ENCODE measurements around the gene ACSF3. TPM values are rescaled to one million over a fixed set of nuclear protein-coding genes. Genes with fewer than 3 reads are reported as not detected.

ACSF3 gene
- total RNA-seq, 1 donor from 2014 or later, result 41.6 TPM

DNA sequence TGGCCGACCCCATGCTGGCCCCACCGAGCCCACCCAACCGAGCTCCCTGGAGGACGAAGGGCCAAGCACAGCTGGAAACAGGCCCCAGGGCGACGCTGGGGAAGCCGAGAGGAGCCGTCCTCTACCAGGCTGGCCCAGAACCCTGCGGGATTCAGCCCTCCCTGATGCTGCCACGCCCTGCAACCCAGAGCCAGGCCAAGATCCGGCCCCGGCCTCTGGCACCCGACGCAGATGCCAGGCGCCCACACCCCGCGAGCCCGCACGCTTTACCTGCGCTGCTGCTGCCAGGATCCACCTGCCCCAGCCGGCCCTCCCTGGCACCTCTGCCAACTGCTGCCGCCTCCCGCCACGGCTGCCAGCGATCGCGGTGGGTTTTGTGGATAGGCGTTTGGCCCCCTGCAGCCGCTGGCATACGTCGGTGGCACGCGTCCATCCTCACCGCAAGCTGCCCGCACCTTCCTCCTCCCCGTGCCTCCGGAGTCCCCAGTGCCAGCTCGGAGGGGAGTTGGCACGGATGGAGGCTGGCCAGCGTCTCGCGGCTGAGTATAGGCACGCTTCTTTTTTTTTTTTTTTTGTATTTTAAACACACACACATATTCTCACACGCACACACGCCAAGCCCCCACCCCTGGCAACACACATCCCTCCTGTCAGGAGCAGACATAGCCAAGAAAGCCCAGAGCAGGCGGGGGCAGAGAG lies 41.3 kb upstream of the ACSF3 start:
- DNase-seq, result no peak
- Mint-ChIP-seq H3K9me3 (no peaks in the 10 kb centered on the region), H3K27me3 (peaks cover 2% of the 10 kb centered on the region), H3K4me1 (peaks cover 2% of the 10 kb centered on the region), H3K27ac (no peak overlapping the region), H3K36me3 (ENCODE audit: low read depth) (no peaks in the 10 kb centered on the region), H3K4me3 (peak overlapping the region; percentile 83)
- intact Hi-C loops (cut with micrococcal nuclease), result no loop called here

DNA sequence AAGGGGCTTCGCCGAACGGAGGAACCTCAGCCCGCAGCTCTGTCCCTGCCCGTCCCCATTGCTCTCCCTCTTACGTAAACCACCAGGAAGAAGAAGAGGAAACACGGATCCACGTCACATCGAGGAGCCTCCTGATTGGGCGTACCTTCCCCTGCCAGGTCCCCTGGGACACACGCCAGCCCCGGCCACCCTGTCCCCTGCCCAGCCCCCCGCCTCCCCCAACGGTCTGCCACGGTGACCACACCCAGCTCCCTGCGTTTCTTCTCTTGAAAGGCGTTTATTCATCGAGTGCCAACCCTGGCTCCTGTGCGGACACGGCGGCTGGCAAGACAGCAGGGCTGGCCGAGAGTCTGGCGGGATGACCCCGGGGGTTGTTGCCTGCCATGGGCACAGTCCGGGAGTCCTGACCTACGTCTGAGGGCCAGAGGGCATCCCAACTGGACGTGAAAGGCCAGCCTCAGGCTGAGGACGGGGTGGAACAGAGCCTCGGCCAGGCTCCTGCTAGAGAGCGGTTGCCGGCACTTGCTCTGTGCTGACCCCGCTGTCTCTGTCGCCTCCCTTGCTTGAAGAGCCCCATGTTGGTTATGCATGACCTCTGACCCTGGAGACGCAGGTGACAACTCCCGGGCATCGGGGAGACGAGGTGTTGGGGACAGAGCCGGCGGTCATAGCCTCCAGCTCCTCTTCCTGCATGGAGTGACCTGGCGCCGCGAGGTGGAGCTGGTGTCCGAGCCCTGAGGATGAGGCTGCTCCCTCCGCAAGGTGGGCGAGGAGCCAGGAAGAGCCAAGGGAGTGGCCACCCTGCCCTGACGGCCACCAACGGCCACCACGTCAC lies 40.5 kb upstream of the ACSF3 start:
- peaks cover 2% of the 10 kb centered on the region for H3K4me1 Mint-ChIP-seq
- peaks cover 2% of the 10 kb centered on the region for H3K27me3 Mint-ChIP-seq
- peak overlapping the region; percentile 83 for H3K4me3 Mint-ChIP-seq
- no peaks in the 10 kb centered on the region for H3K9me3 Mint-ChIP-seq
- intact Hi-C loops (cut with micrococcal nuclease), result no loop called here
- H3K27ac Mint-ChIP-seq, result no peak overlapping the region
- DNase-seq, result no peak
- H3K36me3 Mint-ChIP-seq (ENCODE audit: low read depth), result no peaks in the 10 kb centered on the region

DNA sequence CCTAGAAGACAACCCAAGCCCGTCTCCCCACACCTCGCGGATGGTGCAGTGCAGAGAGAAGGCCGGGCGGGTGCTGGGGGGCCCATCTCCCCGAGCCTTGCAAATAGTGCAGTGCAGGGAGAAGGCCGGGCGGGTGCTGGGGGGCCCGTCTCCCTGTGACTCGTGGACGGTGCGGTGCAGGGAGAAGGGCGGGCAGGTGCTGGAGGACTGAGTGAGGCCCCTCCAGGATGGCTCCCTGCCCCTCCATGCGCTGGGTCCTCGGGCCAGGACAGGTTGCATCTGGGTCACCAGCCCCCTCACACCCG lies 40.0 kb upstream of the ACSF3 start:
- DNase-seq, result no peak
- intact Hi-C loops (cut with micrococcal nuclease), result no loop called here
- H3K36me3 Mint-ChIP-seq (ENCODE audit: low read depth), result no peaks in the 10 kb centered on the region
- peaks cover 2% of the 10 kb centered on the region for H3K4me1 Mint-ChIP-seq
- no peak overlapping the region for H3K4me3 Mint-ChIP-seq
- H3K27me3 Mint-ChIP-seq, result peaks cover 2% of the 10 kb centered on the region
- H3K27ac Mint-ChIP-seq, result no peak overlapping the region
- H3K9me3 Mint-ChIP-seq, result no peaks in the 10 kb centered on the region

DNA sequence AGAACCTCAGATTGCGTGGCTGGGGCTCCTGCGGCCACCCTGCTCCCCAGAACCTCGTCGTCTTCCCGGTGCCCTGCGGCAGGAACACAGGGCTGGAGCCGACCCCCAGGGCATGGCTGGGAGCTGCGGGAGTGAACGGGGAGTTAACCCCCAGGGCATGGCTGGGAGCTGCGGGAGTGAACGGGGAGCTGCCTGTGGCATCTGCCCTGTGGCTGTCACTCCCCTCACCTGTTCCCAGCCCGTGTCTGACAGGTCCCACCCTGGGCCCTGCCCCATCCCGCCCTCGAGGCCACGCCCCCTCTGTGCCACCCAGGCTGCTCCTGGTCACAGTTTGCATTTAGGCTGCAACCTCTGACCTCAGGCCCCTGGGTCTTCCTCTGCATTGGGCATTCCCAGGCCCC lies 39.4 kb upstream of the ACSF3 start:
- intact Hi-C loops (cut with micrococcal nuclease), result no loop called here
- Mint-ChIP-seq H3K27me3 (no peaks in the 10 kb centered on the region), H3K4me1 (peaks cover 2% of the 10 kb centered on the region), H3K27ac (no peak overlapping the region), H3K4me3 (no peak overlapping the region), H3K36me3 (ENCODE audit: low read depth) (no peaks in the 10 kb centered on the region), H3K9me3 (no peaks in the 10 kb centered on the region)
- no peak for DNase-seq

DNA sequence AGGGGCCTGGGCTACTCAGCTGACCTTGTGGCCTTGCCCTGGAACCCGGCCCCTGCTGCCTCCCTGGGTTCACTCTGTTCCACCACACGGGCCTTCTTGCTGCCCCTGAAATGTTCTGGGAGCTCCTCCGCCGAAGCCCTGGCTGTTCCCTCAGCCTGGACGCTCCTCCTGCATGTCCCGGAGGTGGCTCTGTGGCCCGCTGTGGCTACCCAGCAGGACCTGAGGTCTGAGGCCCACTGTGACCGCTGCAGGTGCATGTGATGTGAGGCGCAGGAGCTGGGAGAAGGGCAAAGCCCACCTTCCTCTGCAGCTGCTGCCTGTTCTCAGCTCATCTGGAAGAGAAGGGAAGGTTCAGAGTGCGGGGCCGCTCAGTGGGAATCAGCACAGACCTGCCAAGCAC lies 38.9 kb upstream of the ACSF3 start:
- Mint-ChIP-seq H3K9me3 (no peaks in the 10 kb centered on the region), H3K4me1 (peaks cover 2% of the 10 kb centered on the region), H3K27ac (no peak overlapping the region), H3K36me3 (ENCODE audit: low read depth) (no peaks in the 10 kb centered on the region), H3K27me3 (no peaks in the 10 kb centered on the region), H3K4me3 (no peak overlapping the region)
- intact Hi-C loops (cut with micrococcal nuclease), result no loop called here
- no peak for DNase-seq

DNA sequence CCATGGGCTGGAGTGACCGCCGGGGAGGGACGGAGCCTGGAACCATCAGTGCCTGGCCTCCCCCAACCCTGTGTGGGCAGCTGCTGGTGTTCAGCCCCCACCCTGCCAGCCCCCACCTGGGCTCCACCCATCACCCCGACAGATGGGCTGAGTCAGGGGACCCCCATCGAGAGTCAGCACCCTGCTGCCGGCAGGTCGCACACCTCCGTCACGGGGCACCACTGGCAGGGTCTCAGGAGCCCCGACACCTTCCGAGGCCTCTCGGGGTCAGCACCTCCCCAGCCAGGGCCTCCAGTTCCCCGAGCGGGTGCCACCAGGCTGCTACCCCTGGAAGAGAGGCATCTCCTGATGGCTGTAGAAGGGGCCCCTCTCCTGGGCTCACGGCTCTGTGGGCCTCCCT lies 38.3 kb upstream of the ACSF3 start:
- no peaks in the 10 kb centered on the region for H3K27me3 Mint-ChIP-seq
- peaks cover 2% of the 10 kb centered on the region for H3K4me1 Mint-ChIP-seq
- H3K4me3 Mint-ChIP-seq, result no peak overlapping the region
- H3K36me3 Mint-ChIP-seq (ENCODE audit: low read depth), result no peaks in the 10 kb centered on the region
- intact Hi-C loops (cut with micrococcal nuclease), result no loop called here
- H3K9me3 Mint-ChIP-seq, result no peaks in the 10 kb centered on the region
- DNase-seq, result no peak
- no peak overlapping the region for H3K27ac Mint-ChIP-seq

DNA sequence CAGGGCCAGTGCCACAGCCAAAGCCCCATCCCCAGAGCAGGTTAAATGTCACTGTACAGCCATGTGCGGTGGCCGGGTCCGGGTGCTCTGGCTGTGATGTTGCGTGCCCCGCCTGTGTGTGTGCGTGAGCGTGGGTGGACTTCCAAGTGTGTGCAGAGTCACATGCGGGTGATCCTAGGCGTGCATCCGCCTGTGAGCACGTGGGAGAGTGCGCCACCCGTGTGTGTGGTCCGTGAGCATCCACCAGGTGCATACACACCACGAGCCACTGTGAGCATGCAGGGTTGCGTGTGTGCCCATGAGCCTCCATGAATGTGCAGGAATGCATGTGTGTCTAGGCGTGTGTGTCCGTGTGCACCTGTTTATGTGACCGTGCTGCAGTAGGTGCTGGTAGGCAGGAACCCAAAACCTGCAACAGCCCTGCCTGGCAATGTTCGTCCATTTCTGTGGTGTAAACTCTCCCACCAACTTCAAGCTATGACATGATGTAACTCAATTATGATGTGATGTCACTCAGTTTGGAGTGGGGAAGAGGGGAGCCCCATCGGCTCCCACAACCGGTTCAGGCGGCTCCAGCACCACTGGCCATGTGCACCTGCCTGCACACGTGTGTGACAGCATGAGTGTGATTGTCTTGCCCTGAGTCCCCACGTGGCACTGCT lies 37.6 kb upstream of the ACSF3 start:
- H3K9me3 Mint-ChIP-seq, result no peaks in the 10 kb centered on the region
- no peaks in the 10 kb centered on the region for H3K27me3 Mint-ChIP-seq
- no peak overlapping the region for H3K4me3 Mint-ChIP-seq
- H3K27ac Mint-ChIP-seq, result no peak overlapping the region
- DNase-seq, result no peak
- no peaks in the 10 kb centered on the region for H3K36me3 Mint-ChIP-seq (ENCODE audit: low read depth)
- intact Hi-C loops (cut with micrococcal nuclease), result no loop called here
- H3K4me1 Mint-ChIP-seq, result peaks cover 2% of the 10 kb centered on the region

DNA sequence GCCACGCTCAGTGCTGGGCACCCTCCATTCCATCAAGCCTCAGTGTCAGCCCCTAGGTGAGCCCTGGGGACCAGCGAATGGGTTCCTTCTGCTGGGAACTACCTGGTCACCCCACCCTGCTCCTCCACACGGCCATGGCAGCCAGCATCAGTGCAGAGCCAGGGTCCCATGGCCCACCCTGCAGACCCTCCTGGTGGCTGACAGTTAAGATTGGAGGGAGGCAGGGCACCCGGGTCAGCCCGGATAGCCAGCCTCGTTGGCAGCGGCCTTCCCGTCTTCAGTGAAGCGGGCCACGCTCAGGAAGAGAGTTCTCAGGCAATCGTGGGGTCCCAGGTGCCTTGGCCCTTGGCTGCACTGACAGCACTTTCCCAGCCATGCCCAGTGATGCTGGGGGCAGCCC lies 37.1 kb upstream of the ACSF3 start:
- intact Hi-C loops (cut with micrococcal nuclease), result no loop called here
- no peak overlapping the region for H3K27ac Mint-ChIP-seq
- DNase-seq, result no peak

DNA sequence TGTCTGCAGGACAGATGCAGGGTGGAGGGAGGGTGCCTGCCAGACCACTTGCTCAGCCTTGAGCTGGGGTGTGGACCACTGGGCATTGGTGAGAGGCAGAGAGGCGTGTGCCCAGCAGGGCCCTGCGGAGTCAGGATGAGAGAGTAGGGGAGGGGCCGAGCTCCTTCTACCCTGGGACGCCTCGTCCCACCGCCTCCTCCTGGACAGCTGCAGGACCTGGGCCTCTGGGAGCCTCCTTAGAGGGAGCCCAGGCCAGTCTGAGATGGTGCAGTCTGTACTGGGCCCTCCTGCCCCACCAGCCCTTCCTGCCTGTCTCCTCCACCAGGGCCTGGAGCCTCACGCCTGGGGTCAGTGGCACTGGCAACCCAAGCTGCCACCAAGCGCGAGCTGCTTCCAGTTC lies 35.9 kb upstream of the ACSF3 start:
- intact Hi-C loops (cut with micrococcal nuclease), result no loop called here
- H3K4me3 Mint-ChIP-seq, result no peak overlapping the region
- H3K27ac Mint-ChIP-seq, result no peak overlapping the region
- no peak for DNase-seq
- no peaks in the 10 kb centered on the region for H3K27me3 Mint-ChIP-seq
- H3K4me1 Mint-ChIP-seq, result peaks cover under 1% of the 10 kb centered on the region
- H3K36me3 Mint-ChIP-seq (ENCODE audit: low read depth), result no peaks in the 10 kb centered on the region
- H3K9me3 Mint-ChIP-seq, result no peaks in the 10 kb centered on the region

More for the DNA sequence above, 37.1 kb upstream of the ACSF3 start:
- no peak overlapping the region for H3K4me3 Mint-ChIP-seq
- H3K9me3 Mint-ChIP-seq, result no peaks in the 10 kb centered on the region
- H3K27me3 Mint-ChIP-seq, result no peaks in the 10 kb centered on the region
- no peaks in the 10 kb centered on the region for H3K36me3 Mint-ChIP-seq (ENCODE audit: low read depth)
- H3K4me1 Mint-ChIP-seq, result peaks cover 2% of the 10 kb centered on the region

DNA sequence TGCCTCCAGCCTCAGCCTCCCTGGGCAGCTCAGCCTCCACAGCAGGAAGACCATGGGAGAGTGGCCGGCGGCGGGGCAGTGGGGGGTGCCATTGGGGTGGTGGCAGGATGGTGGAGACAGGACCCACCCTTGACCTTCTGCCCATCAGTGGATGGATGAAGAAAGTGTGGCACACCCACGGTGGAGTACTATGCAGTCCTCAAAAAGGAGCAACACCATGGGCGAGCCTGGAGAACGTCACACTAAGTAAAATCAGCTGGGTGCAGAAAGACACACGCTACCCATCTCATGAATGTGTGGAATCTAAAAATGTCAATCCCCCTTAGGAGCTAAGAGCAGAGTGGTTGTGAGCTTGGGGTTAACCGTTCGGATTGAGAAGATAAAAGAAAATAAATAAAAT lies 34.8 kb upstream of the ACSF3 start:
- intact Hi-C loops (cut with micrococcal nuclease), result no loop called here
- H3K27ac Mint-ChIP-seq, result no peak overlapping the region
- H3K9me3 Mint-ChIP-seq, result no peaks in the 10 kb centered on the region
- no peaks in the 10 kb centered on the region for H3K4me1 Mint-ChIP-seq
- no peaks in the 10 kb centered on the region for H3K27me3 Mint-ChIP-seq
- H3K4me3 Mint-ChIP-seq, result no peak overlapping the region
- no peak for DNase-seq
- H3K36me3 Mint-ChIP-seq (ENCODE audit: low read depth), result no peaks in the 10 kb centered on the region

DNA sequence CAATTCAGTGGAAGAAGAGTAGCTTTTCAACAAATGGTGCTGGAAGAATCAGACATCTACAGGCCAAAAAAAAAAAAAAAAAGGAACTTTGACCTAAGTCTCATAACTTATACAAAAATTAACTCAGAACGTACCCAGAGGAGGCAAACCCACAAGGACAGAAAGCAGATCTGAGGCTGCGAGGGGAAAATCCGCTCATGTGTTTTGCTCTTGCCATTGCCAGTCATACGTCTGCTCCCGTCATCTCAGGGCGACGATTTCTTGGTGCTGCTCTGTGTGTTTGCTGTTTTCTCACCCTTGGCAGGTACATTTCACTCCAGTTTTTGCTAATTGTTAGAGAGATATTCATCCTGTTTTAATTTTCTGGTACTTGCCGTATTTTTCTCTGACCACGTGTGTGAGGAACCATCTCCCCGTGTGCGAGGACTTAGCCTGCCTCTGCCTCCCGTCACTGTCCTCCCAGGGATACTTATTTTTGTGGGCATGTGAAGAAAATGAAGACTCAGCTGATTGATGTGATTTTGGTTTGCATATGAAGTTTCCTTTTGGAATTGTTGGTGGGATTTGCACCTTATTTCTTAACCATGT lies 33.4 kb upstream of the ACSF3 start:
- no peaks in the 10 kb centered on the region for H3K27me3 Mint-ChIP-seq
- H3K27ac Mint-ChIP-seq, result no peak overlapping the region

DNA sequence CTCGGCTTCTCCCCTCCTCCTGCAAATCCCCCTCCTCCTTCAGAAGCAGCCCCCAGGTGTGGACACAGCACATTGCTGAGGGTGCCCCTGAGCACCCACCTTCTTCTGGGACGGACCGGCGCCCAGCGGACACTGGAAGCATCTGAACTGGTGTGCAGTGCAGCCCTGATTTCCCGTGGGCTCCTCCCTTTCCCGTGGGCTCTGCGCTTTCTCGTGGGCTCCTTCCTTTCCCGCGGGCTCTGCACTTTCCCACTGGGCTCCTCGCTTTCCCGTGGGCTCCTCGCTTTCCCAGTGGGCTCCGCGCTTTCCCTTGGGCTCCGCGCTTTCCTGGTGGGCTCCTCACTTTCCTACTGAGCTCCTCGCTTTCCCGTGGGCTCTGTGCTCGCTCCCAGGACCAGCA lies 32.6 kb upstream of the ACSF3 start:
- no peaks in the 10 kb centered on the region for H3K9me3 Mint-ChIP-seq
- intact Hi-C loops (cut with micrococcal nuclease), result no loop called here
- H3K27me3 Mint-ChIP-seq, result no peaks in the 10 kb centered on the region
- no peaks in the 10 kb centered on the region for H3K4me1 Mint-ChIP-seq
- H3K36me3 Mint-ChIP-seq (ENCODE audit: low read depth), result no peaks in the 10 kb centered on the region
- H3K27ac Mint-ChIP-seq, result no peak overlapping the region
- no peak for DNase-seq
- H3K4me3 Mint-ChIP-seq, result no peak overlapping the region

More for the DNA sequence above, 33.4 kb upstream of the ACSF3 start:
- intact Hi-C loops (cut with micrococcal nuclease), result no loop called here
- Mint-ChIP-seq H3K4me1 (no peaks in the 10 kb centered on the region), H3K9me3 (no peaks in the 10 kb centered on the region), H3K4me3 (no peak overlapping the region), H3K36me3 (ENCODE audit: low read depth) (no peaks in the 10 kb centered on the region)
- DNase-seq, result no peak

DNA sequence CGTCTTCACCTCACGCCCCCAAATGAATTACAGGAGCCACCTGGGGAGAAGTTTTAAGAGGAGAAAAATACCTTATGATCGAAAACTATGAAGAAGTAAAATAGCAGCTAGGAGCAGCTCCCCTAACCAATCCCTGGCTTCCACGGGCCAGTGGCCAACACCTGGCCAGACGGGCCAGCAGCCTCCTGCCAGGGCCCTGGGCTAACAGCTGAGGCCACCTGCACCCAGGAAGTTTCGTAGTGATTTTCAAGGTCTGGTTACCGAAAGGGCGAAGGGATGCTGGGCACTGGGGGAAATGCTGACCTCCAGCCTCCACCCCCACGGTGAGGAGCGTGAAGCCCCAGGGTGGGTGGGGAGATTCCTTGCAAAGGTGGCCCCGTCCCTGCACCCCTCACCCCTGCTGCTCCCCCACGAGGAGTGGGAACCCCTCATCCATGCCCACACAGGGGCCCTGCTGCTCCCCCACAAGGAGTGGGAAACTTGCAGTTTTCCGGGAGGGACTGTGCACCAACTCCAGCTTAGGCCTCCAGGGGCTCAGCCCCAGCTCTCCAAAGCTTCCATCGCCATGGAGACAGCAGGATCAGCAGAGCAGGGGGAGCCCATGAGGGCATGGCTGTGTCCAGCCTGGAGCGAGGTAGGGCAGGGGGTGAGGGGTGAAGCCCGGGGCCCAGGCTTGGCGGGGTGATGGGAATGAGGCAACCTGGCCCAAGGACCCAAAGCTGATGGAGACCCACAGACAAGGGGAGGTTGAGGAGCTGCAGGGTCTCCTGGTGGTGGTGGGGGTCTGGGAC lies 31.9 kb upstream of the ACSF3 start:
- intact Hi-C loops (cut with micrococcal nuclease), result no loop called here
- Mint-ChIP-seq H3K9me3 (no peaks in the 10 kb centered on the region), H3K4me1 (no peaks in the 10 kb centered on the region), H3K4me3 (no peak overlapping the region), H3K27ac (no peak overlapping the region), H3K27me3 (no peaks in the 10 kb centered on the region), H3K36me3 (ENCODE audit: low read depth) (no peaks in the 10 kb centered on the region)
- no peak for DNase-seq
